Measurements from ENCODE around the gene PLEKHA8. TPM values are rescaled to one million over a fixed set of nuclear protein-coding genes. Genes with fewer than 3 reads are reported as not detected.

The PLEKHA8 gene
- total RNA-seq, 1 donor = 13.8 TPM

DNA sequence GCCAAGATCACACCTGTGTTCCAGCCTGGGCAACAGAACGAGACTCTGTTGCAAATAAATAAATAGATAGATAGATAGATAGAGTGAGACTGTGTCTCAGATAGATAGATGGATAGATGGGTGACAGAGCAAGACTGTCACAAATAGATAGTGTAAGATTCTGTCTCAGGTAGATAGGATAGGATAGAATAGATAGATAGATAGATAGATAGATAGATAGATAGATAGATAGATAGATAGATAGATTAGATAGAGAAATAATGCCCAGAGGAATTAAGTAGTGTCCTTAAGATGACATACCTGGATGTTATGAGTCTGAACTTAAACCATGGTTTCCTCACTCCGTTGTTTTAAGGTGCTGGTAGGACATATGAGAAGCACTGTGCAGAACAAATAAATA is 8.0 kb downstream of the PLEKHA8 start:
- no peaks in the 10 kb centered on the region for H3K36me3 ChIP-seq (ENCODE audit: insufficient read depth, low read length)
- no peak for TF ChIP-seq CTCF (IDR thresholded peaks at IDR 0.05; ENCODE audit: extremely low read depth, low read depth, low read length)
- no peak overlapping the region for H2AFZ ChIP-seq (ENCODE audit: low read length)
- H3K4me1 ChIP-seq (ENCODE audit: insufficient read depth, low read length) = peaks cover 13% of the 10 kb centered on the region
- peaks cover 28% of the 10 kb centered on the region for H3K79me2 ChIP-seq (ENCODE audit: insufficient read depth, low read length)
- H3K9me3 ChIP-seq (ENCODE audit: low read depth, low read length) = no peaks in the 10 kb centered on the region
- H3K27ac ChIP-seq (ENCODE audit: low read depth, low read length) = no peak overlapping the region
- H3K4me3 ChIP-seq (ENCODE audit: insufficient read depth, low read length) = no peak overlapping the region
- H4K20me1 ChIP-seq (ENCODE audit: insufficient read depth, low read length) = peaks cover 9% of the 10 kb centered on the region
- H3K4me2 ChIP-seq (ENCODE audit: insufficient read depth, low read length) = no peak overlapping the region
- no peaks in the 10 kb centered on the region for H3K27me3 ChIP-seq (ENCODE audit: insufficient read depth, low read length)
- no peak for DNase-seq (ENCODE audit: insufficient read length, low spot score, missing footprints)

- Histone ChIP-seq H3K79me2 (ENCODE audit: insufficient read depth, low read length) (peaks cover 28% of the 10 kb centered on the region), H3K36me3 (ENCODE audit: insufficient read depth, low read length) (no peaks in the 10 kb centered on the region), H3K4me3 (ENCODE audit: insufficient read depth, low read length) (no peak overlapping the region), H4K20me1 (ENCODE audit: insufficient read depth, low read length) (peaks cover 2% of the 10 kb centered on the region), H3K27me3 (ENCODE audit: insufficient read depth, low read length) (no peaks in the 10 kb centered on the region), H3K27ac (ENCODE audit: low read depth, low read length) (no peak overlapping the region), H3K4me2 (ENCODE audit: insufficient read depth, low read length) (no peak overlapping the region), H3K9me3 (ENCODE audit: low read depth, low read length) (no peaks in the 10 kb centered on the region), H3K4me1 (ENCODE audit: insufficient read depth, low read length) (no peaks in the 10 kb centered on the region), H2AFZ (ENCODE audit: low read length) (no peak overlapping the region)
- DNase-seq (ENCODE audit: insufficient read length, low spot score, missing footprints) = no peak
- no peak for TF ChIP-seq CTCF (IDR thresholded peaks at IDR 0.05; ENCODE audit: extremely low read depth, low read depth, low read length)
Observed at GRCh38 chr7:30038196-30038980, 10.2 kb downstream of the PLEKHA8 start.

DNA sequence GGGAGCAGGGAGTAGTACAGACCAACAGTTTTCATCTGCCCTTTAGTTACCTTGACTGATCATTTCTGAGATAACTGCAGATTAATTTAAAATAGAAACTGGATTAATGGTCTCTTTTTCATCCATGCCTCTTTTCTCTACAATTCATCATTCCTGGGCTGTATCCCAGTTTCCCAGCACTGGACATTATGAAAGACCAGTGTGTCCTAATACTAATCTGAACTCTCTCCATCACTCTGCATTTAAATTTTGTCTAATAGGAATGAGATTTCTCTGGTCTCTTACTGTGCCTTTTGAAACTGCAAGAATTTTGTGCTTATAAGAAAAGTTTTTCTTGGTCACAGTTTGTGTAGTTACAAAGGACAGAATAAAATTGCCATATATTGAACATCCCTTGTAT is 12.7 kb downstream of the PLEKHA8 start:
- H3K79me2 ChIP-seq (ENCODE audit: insufficient read depth, low read length) = peaks cover 19% of the 10 kb centered on the region
- H3K4me1 ChIP-seq (ENCODE audit: insufficient read depth, low read length) = no peaks in the 10 kb centered on the region
- no peak overlapping the region for H3K4me2 ChIP-seq (ENCODE audit: insufficient read depth, low read length)

More for the DNA sequence above, 12.7 kb downstream of the PLEKHA8 start:
- Histone ChIP-seq H2AFZ (ENCODE audit: low read length) (no peak overlapping the region), H3K36me3 (ENCODE audit: insufficient read depth, low read length) (peaks cover 3% of the 10 kb centered on the region), H3K9me3 (ENCODE audit: low read depth, low read length) (no peaks in the 10 kb centered on the region), H3K27ac (ENCODE audit: low read depth, low read length) (no peak overlapping the region), H3K4me3 (ENCODE audit: insufficient read depth, low read length) (no peak overlapping the region), H3K27me3 (ENCODE audit: insufficient read depth, low read length) (no peaks in the 10 kb centered on the region), H4K20me1 (ENCODE audit: insufficient read depth, low read length) (peaks cover 2% of the 10 kb centered on the region)
- TF ChIP-seq CTCF (IDR thresholded peaks at IDR 0.05; ENCODE audit: extremely low read depth, low read depth, low read length) = no peak
- no peak for DNase-seq (ENCODE audit: insufficient read length, low spot score, missing footprints)

All from osteoblast (primary cell).